IMR-90 (cell line): Measurements from ENCODE around the gene SKAP1. TPM values are rescaled to one million over a fixed set of nuclear protein-coding genes. Genes with fewer than 3 reads are reported as not detected.

Experiments
- ATAC-seq: fragments of 200-7000 bp; cut with Tn5 transposase; 2 replicates; pipeline ENCODE4 v1.9.1; 2020; ENCODE audit warnings: low read depth, mild to moderate bottlenecking, moderate library complexity
- BruUV-seq: library from RNA; stranded (reverse); fragments of 400-500 nt; replicated peaks from 2 replicates; lab custom pipeline; 2021; lab: Mats Ljungman, UMichigan
- CTCF ChIA-PET: fragments of 300-600 bp; formaldehyde crosslinking; extraction: SDS; loops from one replicate; lab custom pipeline; 2021; ENCODE audit warnings: antibody characterized with exemption; lab: Yijun Ruan, JAX
- POLR2A ChIA-PET: fragments of 300-600 bp; sonication (Branson Sonifier 250); formaldehyde crosslinking; loops from one replicate; lab custom pipeline; 2022; ENCODE audit warnings: antibody characterized with exemption; ENCODE audit not compliant: unreplicated experiment; lab: Charles Lee
- DNase-seq: peaks from one replicate; pipeline ENCODE4 v3.0.0; 2013
- H2AFZ ChIP-seq: replicated peaks from 2 replicates; pipeline ENCODE3; 2013; ENCODE audit warnings: low read length, mild to moderate bottlenecking; ENCODE audit not compliant: poor library complexity
- H2AK5ac ChIP-seq: 2 replicates; pipeline ENCODE4 v1.6.1; 2013; ENCODE audit warnings: low read depth, low read length, inconsistent platforms
- H2AK9ac ChIP-seq: replicated peaks from 2 replicates; pipeline ENCODE3; 2013; ENCODE audit warnings: mild to moderate bottlenecking, low read depth, low read length, moderate library complexity; ENCODE audit not compliant: poor library complexity
- H2BK120ac ChIP-seq: 2 replicates; pipeline ENCODE4 v1.6.1; 2013; ENCODE audit warnings: low read depth, low read length, inconsistent platforms
- H2BK15ac ChIP-seq: 3 replicates; pipeline ENCODE4 v1.6.1; 2013; ENCODE audit warnings: low read depth, low read length, inconsistent platforms
- H2BK20ac ChIP-seq: 2 replicates; pipeline ENCODE4 v1.6.1; 2013; ENCODE audit warnings: low read depth, mild to moderate bottlenecking, inconsistent platforms, low read length, moderate library complexity
- H2BK5ac ChIP-seq: 2 replicates; pipeline ENCODE4 v1.6.1; 2013; ENCODE audit warnings: mild to moderate bottlenecking, low read depth, low read length, inconsistent platforms; ENCODE audit not compliant: poor library complexity, severe bottlenecking
- H3K14ac ChIP-seq: replicated peaks from 2 replicates; pipeline ENCODE4 v1.6.1; 2013; ENCODE audit warnings: low read depth, low read length, inconsistent platforms
- H3K18ac ChIP-seq: 2 replicates; pipeline ENCODE4 v1.6.1; 2013; ENCODE audit warnings: low read depth, low read length, control low read depth
- H3K23ac ChIP-seq: 2 replicates; pipeline ENCODE4 v1.6.1; 2013; ENCODE audit warnings: low read depth, low read length, inconsistent platforms
- H3K27ac ChIP-seq: 2 replicates; pipeline ENCODE4 v1.5.1; 2013; ENCODE audit warnings: mild to moderate bottlenecking, control low read depth, low read length; ENCODE audit not compliant: insufficient read depth
- H3K27me3 ChIP-seq: 2 replicates; pipeline ENCODE4 v1.6.1; 2013; ENCODE audit warnings: low read length; ENCODE audit not compliant: control insufficient read depth, insufficient read depth
- H3K36me3 ChIP-seq: 2 replicates; pipeline ENCODE4 v1.6.1; 2013; ENCODE audit warnings: low read length, mixed read lengths; ENCODE audit not compliant: control insufficient read depth, insufficient read depth
- H3K4ac ChIP-seq: 2 replicates; pipeline ENCODE4 v1.6.1; 2013; ENCODE audit warnings: low read depth, low read length, inconsistent platforms
- H3K4me1 ChIP-seq: 2 replicates; pipeline ENCODE4 v1.6.1; 2013; ENCODE audit warnings: low read length, mixed read lengths; ENCODE audit not compliant: control insufficient read depth, insufficient read depth
- H3K4me2 ChIP-seq: 2 replicates; pipeline ENCODE4 v1.6.1; 2013; ENCODE audit warnings: low read depth, mild to moderate bottlenecking, control low read depth, low read length, moderate library complexity
- H3K4me3 ChIP-seq: 2 replicates; pipeline ENCODE4 v1.5.1; 2013; ENCODE audit warnings: low read depth, mild to moderate bottlenecking, control low read depth, low read length, moderate library complexity; ENCODE audit not compliant: insufficient read depth
- H3K56ac ChIP-seq: 2 replicates; pipeline ENCODE4 v1.6.1; 2013; ENCODE audit warnings: low read length, inconsistent platforms; ENCODE audit not compliant: insufficient read depth; ENCODE audit errors: extremely low read depth
- H3K79me1 ChIP-seq, 2 experiments: 2 replicates each; pipeline ENCODE4 v1.6.1; 2013; ENCODE audit warnings: low read length in 2 of 2, inconsistent platforms in 1 of 2, low read depth in 1 of 2
- H3K9ac ChIP-seq: 2 replicates; pipeline ENCODE4 v1.6.1; 2013; ENCODE audit warnings: low read depth, low read length, control low read depth
- H3K9me1 ChIP-seq: 2 replicates; pipeline ENCODE4 v1.6.1; 2013; ENCODE audit warnings: low read length, inconsistent platforms; ENCODE audit not compliant: insufficient read depth
- H3K9me3 ChIP-seq: 2 replicates; pipeline ENCODE4 v1.6.1; 2013; ENCODE audit warnings: low read length; ENCODE audit not compliant: control insufficient read depth, insufficient read depth
- H4K20me1 ChIP-seq: 2 replicates; pipeline ENCODE4 v1.6.1; 2013; ENCODE audit warnings: low read length, inconsistent platforms; ENCODE audit not compliant: insufficient read depth
- H4K5ac ChIP-seq: 2 replicates; pipeline ENCODE4 v1.6.1; 2013; ENCODE audit warnings: mild to moderate bottlenecking, low read depth, low read length, control low read depth
- H4K8ac ChIP-seq, 2 experiments: 2 replicates each; pipeline ENCODE4 v1.6.1; 2013; ENCODE audit warnings: low read depth in 2 of 2, low read length in 2 of 2, control low read depth in 1 of 2, inconsistent platforms in 1 of 2
- H4K91ac ChIP-seq: 2 replicates; pipeline ENCODE4 v1.6.1; 2013; ENCODE audit warnings: low read depth, low read length, inconsistent platforms; ENCODE audit not compliant: insufficient read depth
- BHLHE40 ChIP-seq: fragments of 150-350 bp; IDR thresholded peaks from 2 replicates; pipeline ENCODE4 v1.6.1; 2016; ENCODE audit warnings: mild to moderate bottlenecking, low read depth, low read length
- CEBPB ChIP-seq: IDR thresholded peaks from 2 replicates; pipeline ENCODE4 v1.6.1; 2012; ENCODE audit warnings: low read depth, low read length, improper control_type of control experiment
- CHD1 ChIP-seq: IDR thresholded peaks from 2 replicates; pipeline ENCODE4 v1.6.1; 2012; ENCODE audit warnings: low read depth, low read length, improper control_type of control experiment
- ELK1 ChIP-seq: fragments of 150-350 bp; IDR thresholded peaks from 2 replicates; pipeline ENCODE4 v1.6.1; 2016; ENCODE audit warnings: low read depth, mild to moderate bottlenecking, low read length, moderate library complexity, borderline replicate concordance
- FOS ChIP-seq: fragments of 150-350 bp; IDR thresholded peaks from 2 replicates; pipeline ENCODE4 v1.6.1; 2016; ENCODE audit warnings: low read depth, low read length
- MAFK ChIP-seq: IDR thresholded peaks from 2 replicates; pipeline ENCODE4 v1.6.1; 2012; ENCODE audit warnings: low read depth, low read length, improper control_type of control experiment
- MAZ ChIP-seq: IDR thresholded peaks from 2 replicates; pipeline ENCODE4 v1.6.1; 2012; ENCODE audit warnings: low read depth, mild to moderate bottlenecking, low read length, improper control_type of control experiment, moderate library complexity, borderline replicate concordance
- MXI1 ChIP-seq: IDR thresholded peaks from 2 replicates; pipeline ENCODE4 v1.6.1; 2012; ENCODE audit warnings: low read depth, mild to moderate bottlenecking, low read length, moderate library complexity, borderline replicate concordance
- NFE2L2 ChIP-seq: fragments of 150-350 bp; IDR thresholded peaks from 2 replicates; pipeline ENCODE4 v1.6.1; 2016; ENCODE audit warnings: low read depth, mild to moderate bottlenecking, low read length
- POLR2A ChIP-seq: IDR thresholded peaks from 2 replicates; pipeline ENCODE4 v1.6.1; 2012; ENCODE audit warnings: mild to moderate bottlenecking, low read depth, low read length
- RAD21 ChIP-seq: IDR thresholded peaks from 2 replicates; pipeline ENCODE4 v1.6.1; 2012; ENCODE audit warnings: low read length, improper control_type of control experiment
- RCOR1 ChIP-seq: IDR thresholded peaks from 2 replicates; pipeline ENCODE4 v1.6.1; 2012; ENCODE audit warnings: mild to moderate bottlenecking, low read length, improper control_type of control experiment; ENCODE audit not compliant: insufficient replicate concordance
- RFX5 ChIP-seq: IDR thresholded peaks from 2 replicates; pipeline ENCODE4 v1.8.0; 2012; ENCODE audit warnings: low read depth, mild to moderate bottlenecking, low read length, moderate library complexity
- SMC3 ChIP-seq: fragments of 150-350 bp; IDR thresholded peaks from 2 replicates; pipeline ENCODE4 v1.6.1; 2016; ENCODE audit warnings: low read depth, mild to moderate bottlenecking, antibody characterized with exemption, low read length, moderate library complexity
- USF2 ChIP-seq: fragments of 150-350 bp; IDR thresholded peaks from 2 replicates; pipeline ENCODE4 v1.6.1; 2017; ENCODE audit warnings: mild to moderate bottlenecking, antibody characterized with exemption, low read length, low read depth
- WGBS, 2 experiments: methylation state at CpG; one replicate each; pipeline versions ENCODE4 v1.1.5 to v1.1.7; 2013; ENCODE audit warnings: missing lambda C conversion rate in 2 of 2; ENCODE audit not compliant: insufficient read length in 1 of 2; ENCODE audit errors: extremely low coverage in 2 of 2; 5-methylcytosine and 5-hydroxymethylcytosine counted together
- dilution Hi-C: fragments of 300-500 bp; cut with HindIII; formaldehyde crosslinking; loops from one replicate; pipeline ENCODE4 v1.14.3; 2018; ENCODE audit warnings: low sequenced_read_pairs; ENCODE audit not compliant: unreplicated experiment
- in situ Hi-C: fragments of 300-500 bp; cut with MboI; formaldehyde crosslinking; loops from 3 replicates; pipeline ENCODE4 v1.14.3; 2019; ENCODE audit warnings: low sequenced_read_pairs, inconsistent platforms, mixed read lengths
- intact Hi-C: fragments of 100-400 bp; cut with micrococcal nuclease; formaldehyde crosslinking; loops from 2 replicates; pipeline ENCODE4 v1.10.0; 2022
- polyA plus RNA-seq, 3 experiments: library from polyadenylated mRNA; depleted of rRNA; stranded (reverse); fragments of >200 nt; gene quantifications; 2 replicates each; pipeline ENCODE4 v1.2.3, GENCODE V29; 2012; ENCODE audit warnings: low replicate concordance in 1 of 3
- total RNA-seq: library from RNA; depleted of rRNA; stranded (reverse); fragments of >200 nt; gene quantifications from 2 replicates; pipeline ENCODE4 v1.2.3, GENCODE V29; 2012

The SKAP1 gene
- total and polyA plus RNA-seq, 2 of the 4 experiments (the other 2 are of a cell fraction): not detected

- Histone ChIP-seq H3K9ac (no peak overlapping the region), H2BK20ac (no peak overlapping the region), H3K4me2 (no peak overlapping the region), H4K5ac (no peak overlapping the region), H3K9me1 (no peaks in the 10 kb centered on the region), H3K36me3 (no peaks in the 10 kb centered on the region), H3K27ac (no peak overlapping the region), H2AK9ac (no peak overlapping the region), H3K4me1 (no peaks in the 10 kb centered on the region), H2AFZ (no peak overlapping the region), H2BK15ac (no peak overlapping the region), H4K20me1 (no peaks in the 10 kb centered on the region), H3K4me3 (no peak overlapping the region), H3K79me1 (no peaks in the 10 kb centered on the region), H3K27me3 (peaks cover 38% of the 10 kb centered on the region), H4K8ac (no peak overlapping the region), H3K23ac (no peak overlapping the region), H3K4ac (no peak overlapping the region), H3K9me3 (no peaks in the 10 kb centered on the region), H4K91ac (no peak overlapping the region), H3K18ac (no peak overlapping the region), H2AK5ac (no peak overlapping the region), H3K56ac (no peak overlapping the region), H2BK120ac (no peak overlapping the region), H3K14ac (no peak overlapping the region), H2BK5ac (no peak overlapping the region)
- ATAC-seq (no peak), DNase-seq (no peak)
- BruUV-seq: no TSS peak
- intact Hi-C loops (no loop called here), dilution Hi-C loops (no loop called here), in situ Hi-C loops (loop anchor here (25.0 kb wide), 1 partner anchor 367 kb away; no protein-coding TSS in a partner anchor)
- TF ChIP-seq NFE2L2 (no peak), ELK1 (no peak), SMC3 (no peak), RAD21 (no peak), MAZ (no peak), CEBPB (no peak), POLR2A (no peak), USF2 (no peak), CHD1 (no peak), RFX5 (no peak), RCOR1 (no peak), MAFK (no peak), BHLHE40 (no peak), MXI1 (no peak), FOS (no peak)
- no CpG with 5 or more reads among the region's 3 CpGs for WGBS, 2 experiments
- ChIA-PET POLR2A (no interaction called here), CTCF (interaction anchor here (1.4 kb wide), 1 partner anchor 13 kb away, joined by 3 read pairs; no protein-coding TSS in a partner anchor)
Observed at GRCh38 chr17:48394821-48395220, 35.2 kb downstream of the SKAP1 start.
